K562 (cell line): ENCODE results near the gene DDX51. TPM values are rescaled to one million over a fixed set of nuclear protein-coding genes. Genes with fewer than 3 reads are reported as not detected.
A peak's percentile ranks its signal among the peaks of the same experiment; 100 is the strongest.

ENCODE experiments used
- BRCA1 ChIP-seq, 2 experiments: fragments of 450-650 bp in 1 of 2; sonication (generic) in 1 of 2; formaldehyde crosslinking in 1 of 2; IDR thresholded peaks; 2 replicates each; pipeline versions ENCODE4 v1.5.0 to v1.6.1; 2017 to 2020; ENCODE audit warnings: mild to moderate bottlenecking in 1 of 2, missing genetic modification reagents in 1 of 2
- CTCFL ChIP-seq: IDR thresholded peaks from 2 replicates; pipeline ENCODE4 v1.6.1; 2011; ENCODE audit warnings: borderline replicate concordance, low read depth, mild to moderate bottlenecking, moderate library complexity, low read length; ENCODE audit not compliant: insufficient read depth, poor library complexity, severe bottlenecking
- E4F1 ChIP-seq: fragments of 250-450 bp; sonication (Bioruptor Pico); IDR thresholded peaks from 2 replicates; pipeline ENCODE4 v1.5.0; 2021; ENCODE audit warnings: mild to moderate bottlenecking, borderline replicate concordance
- KAT8 ChIP-seq: fragments of 450-650 bp; IDR thresholded peaks from 2 replicates; pipeline ENCODE4 v1.6.1; 2016; ENCODE audit warnings: low read depth, mild to moderate bottlenecking
- NCOA1 ChIP-seq: fragments of 450-650 bp; IDR thresholded peaks from 2 replicates; pipeline ENCODE4 v1.6.1; 2016; ENCODE audit warnings: low read depth
- PRPF4 ChIP-seq: fragments of 200-400 bp; formaldehyde crosslinking; IDR thresholded peaks from one replicate; pipeline ENCODE4 v1.6.1; 2017; ENCODE audit warnings: low read length, low read depth, mild to moderate bottlenecking; ENCODE audit not compliant: insufficient read depth, poor library complexity, severe bottlenecking
- RBM14 ChIP-seq: fragments of 200-400 bp; formaldehyde crosslinking; IDR thresholded peaks from 2 replicates; pipeline ENCODE4 v1.6.1; 2018; ENCODE audit warnings: low read depth, mild to moderate bottlenecking, low read length, moderate library complexity, borderline replicate concordance; ENCODE audit not compliant: insufficient read depth
- ZNF165 ChIP-seq: fragments of 250-450 bp; sonication (Bioruptor Pico); IDR thresholded peaks from 2 replicates; pipeline ENCODE4 v1.4.0; 2020; ENCODE audit warnings: borderline replicate concordance
- ZNF609 ChIP-seq: sonication (generic); formaldehyde crosslinking; IDR thresholded peaks from 2 replicates; pipeline ENCODE4 v1.8.1; 2023; ENCODE audit warnings: missing genetic modification reagents, mild to moderate bottlenecking, borderline replicate concordance
- polyA plus RNA-seq, 8 experiments: library from polyadenylated mRNA; depleted of rRNA in 4 of 8; stranded (reverse) in 5 of 8; unstranded in 3 of 8; fragments of >200 nt; fragmentation: Nextera tagmentation in 2 of 8; fragmentation: Illumina TruSeq in 1 of 8; extraction: Ambion mirVana in 2 of 8; extraction: Trizol in 1 of 8; gene quantifications; 2 replicates each; pipeline versions ENCODE4 v1.2.1 to v1.2.3, GENCODE V29; 2011 to 2014; ENCODE audit warnings: inconsistent platforms in 1 of 8, missing spikeins in 1 of 8
- total RNA-seq, 7 experiments: library from RNA; depleted of rRNA in 6 of 7; stranded (reverse); fragments of >200 nt in 6 of 7; fragmentation: Illumina TruSeq in 2 of 7; extraction: Trizol in 2 of 7; gene quantifications; 2 replicates each; pipeline versions ENCODE4 v1.2.1 to v1.2.3, GENCODE V29; 2011 to 2021; ENCODE audit warnings: low replicate concordance in 1 of 7
- TF ChIP-seq, protein P1 (sequence below): fragments of 450-650 bp; conservative IDR thresholded peaks from 2 replicates; pipeline ENCODE4 v1.6.1; 2016; ENCODE audit warnings: missing genetic modification characterization, low read depth, mild to moderate bottlenecking, missing compliant biosample characterization, moderate library complexity
- TF ChIP-seq, protein P2 (sequence below): fragments of 250-450 bp; sonication (Bioruptor Pico); IDR thresholded peaks from 2 replicates; pipeline ENCODE4 v1.5.0; 2022; ENCODE audit warnings: mild to moderate bottlenecking

The DDX51 gene
- total and polyA plus RNA-seq, 9 of the 15 experiments (the other 6 are each of a cell fraction or from before 2014, with no cell fraction given), result 1.1 to 35.9 (median 12.4) TPM

DNA sequence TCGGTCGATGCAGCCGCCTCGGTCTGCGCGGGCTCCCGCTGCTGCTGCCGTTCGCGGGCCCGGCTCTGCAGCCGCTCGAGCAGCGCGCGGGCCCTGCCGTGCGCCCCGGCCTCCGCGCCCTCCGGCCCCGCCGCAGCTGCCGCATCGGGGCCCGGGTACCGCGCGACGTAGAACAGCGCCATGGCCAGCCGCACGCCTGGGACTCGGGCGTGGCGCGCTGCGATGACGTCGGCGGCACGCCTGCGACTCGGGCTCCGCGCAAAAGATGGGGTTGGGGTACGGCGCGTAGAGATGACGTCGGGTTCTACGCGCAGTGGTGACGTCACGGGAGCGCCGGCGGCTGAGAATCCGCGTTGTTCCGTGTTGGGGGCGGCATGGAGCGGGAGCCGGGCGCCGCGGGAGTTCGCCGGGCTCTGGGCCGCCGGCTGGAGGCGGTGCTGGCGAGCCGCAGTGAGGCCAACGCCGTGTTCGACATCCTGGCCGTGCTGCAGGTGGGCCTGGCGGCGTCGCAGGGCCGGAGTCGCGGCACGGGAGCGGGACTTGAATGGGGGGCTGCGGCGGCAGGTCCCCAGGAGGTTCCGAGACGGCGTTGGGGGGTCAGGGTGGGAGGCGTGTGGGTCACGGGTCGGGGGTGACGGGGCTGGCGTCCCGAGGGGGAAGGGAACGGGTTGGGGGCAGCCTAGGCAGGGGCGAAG lies at the start of gene DDX51, which contains the start of gene NOC4L (continued):
- TF ChIP-seq, protein P1, sequence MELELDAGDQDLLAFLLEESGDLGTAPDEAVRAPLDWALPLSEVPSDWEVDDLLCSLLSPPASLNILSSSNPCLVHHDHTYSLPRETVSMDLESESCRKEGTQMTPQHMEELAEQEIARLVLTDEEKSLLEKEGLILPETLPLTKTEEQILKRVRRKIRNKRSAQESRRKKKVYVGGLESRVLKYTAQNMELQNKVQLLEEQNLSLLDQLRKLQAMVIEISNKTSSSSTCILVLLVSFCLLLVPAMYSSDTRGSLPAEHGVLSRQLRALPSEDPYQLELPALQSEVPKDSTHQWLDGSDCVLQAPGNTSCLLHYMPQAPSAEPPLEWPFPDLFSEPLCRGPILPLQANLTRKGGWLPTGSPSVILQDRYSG (tag), result no peak; the same call in 1 of the 2 replicates
- no peak for TF ChIP-seq KAT8
- TF ChIP-seq RBM14, result 0 out of 2 replicates have a peak, but pooled peaks have one; percentile 86
- TF ChIP-seq BRCA1 (IDR thresholded peaks at IDR 0.05), result no peak
- no peak for TF ChIP-seq BRCA1 (CRISPR knock-in tag; IDR thresholded peaks at IDR 0.05)
- TF ChIP-seq PRPF4, result peak; percentile 96
- TF ChIP-seq, protein P2, sequence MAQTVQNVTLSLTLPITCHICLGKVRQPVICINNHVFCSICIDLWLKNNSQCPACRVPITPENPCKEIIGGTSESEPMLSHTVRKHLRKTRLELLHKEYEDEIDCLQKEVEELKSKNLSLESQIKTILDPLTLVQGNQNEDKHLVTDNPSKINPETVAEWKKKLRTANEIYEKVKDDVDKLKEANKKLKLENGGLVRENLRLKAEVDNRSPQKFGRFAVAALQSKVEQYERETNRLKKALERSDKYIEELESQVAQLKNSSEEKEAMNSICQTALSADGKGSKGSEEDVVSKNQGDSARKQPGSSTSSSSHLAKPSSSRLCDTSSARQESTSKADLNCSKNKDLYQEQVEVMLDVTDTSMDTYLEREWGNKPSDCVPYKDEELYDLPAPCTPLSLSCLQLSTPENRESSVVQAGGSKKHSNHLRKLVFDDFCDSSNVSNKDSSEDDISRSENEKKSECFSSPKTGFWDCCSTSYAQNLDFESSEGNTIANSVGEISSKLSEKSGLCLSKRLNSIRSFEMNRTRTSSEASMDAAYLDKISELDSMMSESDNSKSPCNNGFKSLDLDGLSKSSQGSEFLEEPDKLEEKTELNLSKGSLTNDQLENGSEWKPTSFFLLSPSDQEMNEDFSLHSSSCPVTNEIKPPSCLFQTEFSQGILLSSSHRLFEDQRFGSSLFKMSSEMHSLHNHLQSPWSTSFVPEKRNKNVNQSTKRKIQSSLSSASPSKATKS (CRISPR knock-in tag), result no peak
- no peak for TF ChIP-seq NCOA1
- TF ChIP-seq CTCFL, result peak; percentile 6
- TF ChIP-seq ZNF165 (CRISPR knock-in tag), result no peak
- no peak for TF ChIP-seq E4F1
- no peak for TF ChIP-seq ZNF609 (CRISPR knock-in tag)
